K562 (cell line): Measurements from ENCODE around the gene MPIG6B. TPM values are rescaled to one million over a fixed set of nuclear protein-coding genes. Genes with fewer than 3 reads are reported as not detected.

Experiments used
- CHD2 ChIP-seq: IDR thresholded peaks from 2 replicates; pipeline ENCODE4 v1.6.1; 2011; ENCODE audit warnings: low read depth, low read length
- CREBBP ChIP-seq: IDR thresholded peaks from one replicate; pipeline ENCODE4 v1.6.1; 2012; ENCODE audit warnings: low read depth, mild to moderate bottlenecking, control low read depth, inconsistent platforms, low read length
- DPF2 ChIP-seq: fragments of 450-650 bp; IDR thresholded peaks from 2 replicates; pipeline ENCODE4 v1.6.1; 2016
- ELF4 ChIP-seq: fragments of 450-650 bp; formaldehyde crosslinking; IDR thresholded peaks from 2 replicates; pipeline ENCODE4 v1.4.0; 2022; ENCODE audit warnings: missing genetic modification characterization
- ETS2 ChIP-seq: IDR thresholded peaks from 2 replicates; pipeline ENCODE4 v1.6.1; 2016; ENCODE audit warnings: borderline replicate concordance, missing genetic modification characterization, mild to moderate bottlenecking, moderate library complexity, missing compliant biosample characterization; ENCODE audit not compliant: poor library complexity, severe bottlenecking
- FOXJ3 ChIP-seq: sonication (generic); formaldehyde crosslinking; IDR thresholded peaks from 2 replicates; pipeline ENCODE4 v1.4.0; 2020; ENCODE audit warnings: mild to moderate bottlenecking, missing genetic modification reagents
- HDAC3 ChIP-seq: fragments of 450-650 bp; IDR thresholded peaks from 2 replicates; pipeline ENCODE4 v1.6.1; 2018; ENCODE audit warnings: borderline replicate concordance, mild to moderate bottlenecking, moderate library complexity; ENCODE audit not compliant: partially characterized antibody
- KHSRP ChIP-seq: fragments of 450-650 bp; IDR thresholded peaks from 2 replicates; pipeline ENCODE4 v1.6.1; 2017
- NCOR1 ChIP-seq: fragments of 450-650 bp; IDR thresholded peaks from 2 replicates; pipeline ENCODE4 v1.6.1; 2016; ENCODE audit warnings: mild to moderate bottlenecking, moderate library complexity
- POLR2A ChIP-seq: fragments of 450-650 bp; conservative IDR thresholded peaks from 2 replicates; pipeline ENCODE4 v1.6.1; 2016
- PYGO2 ChIP-seq: fragments of 450-650 bp; IDR thresholded peaks from 2 replicates; pipeline ENCODE4 v1.6.1; 2016; ENCODE audit warnings: mild to moderate bottlenecking, missing genetic modification characterization, moderate library complexity, missing compliant biosample characterization
- RCOR1 ChIP-seq, 2 experiments: IDR thresholded peaks; 2 replicates each; pipeline ENCODE4 v1.6.1; 2012; ENCODE audit warnings: low read depth in 2 of 2, low read length in 2 of 2, borderline replicate concordance in 1 of 2, improper control_type of control experiment in 1 of 2
- SMAD3 ChIP-seq: fragments of 450-650 bp; formaldehyde crosslinking; conservative IDR thresholded peaks from 2 replicates; pipeline ENCODE4 v1.4.0; 2020; ENCODE audit warnings: mild to moderate bottlenecking
- SMARCC2 ChIP-seq: fragments of 450-650 bp; IDR thresholded peaks from 2 replicates; pipeline ENCODE4 v1.6.1; 2017; ENCODE audit warnings: antibody characterized with exemption, moderate library complexity, mild to moderate bottlenecking, low read depth
- SMC3 ChIP-seq: conservative IDR thresholded peaks from 2 replicates; pipeline ENCODE4 v1.6.1; 2011; ENCODE audit warnings: low read depth, low read length, improper control_type of control experiment; ENCODE audit not compliant: insufficient read depth
- ZNF23 ChIP-seq: fragments of 250-450 bp; sonication (Bioruptor Pico); IDR thresholded peaks from 2 replicates; pipeline ENCODE4 v1.4.0; 2020; ENCODE audit warnings: mild to moderate bottlenecking
- ZNF253 ChIP-seq: fragments of 250-450 bp; sonication (Bioruptor Pico); conservative IDR thresholded peaks from 2 replicates; pipeline ENCODE4 v1.6.1; 2021; ENCODE audit warnings: mild to moderate bottlenecking
- ZNF551 ChIP-seq: fragments of 250-450 bp; sonication (Bioruptor Pico); IDR thresholded peaks from 2 replicates; pipeline ENCODE4 v1.5.0; 2021; ENCODE audit warnings: mild to moderate bottlenecking, moderate library complexity
- polyA plus RNA-seq, 8 experiments: library from polyadenylated mRNA; depleted of rRNA in 4 of 8; stranded (reverse) in 5 of 8; unstranded in 3 of 8; fragments of >200 nt; fragmentation: Nextera tagmentation in 2 of 8; fragmentation: Illumina TruSeq in 1 of 8; extraction: Ambion mirVana in 2 of 8; extraction: Trizol in 1 of 8; gene quantifications; 2 replicates each; pipeline versions ENCODE4 v1.2.1 to v1.2.3, GENCODE V29; 2011 to 2014; ENCODE audit warnings: inconsistent platforms in 1 of 8, missing spikeins in 1 of 8
- total RNA-seq, 7 experiments: library from RNA; depleted of rRNA in 6 of 7; stranded (reverse); fragments of >200 nt in 6 of 7; fragmentation: Illumina TruSeq in 2 of 7; extraction: Trizol in 2 of 7; gene quantifications; 2 replicates each; pipeline versions ENCODE4 v1.2.1 to v1.2.3, GENCODE V29; 2011 to 2021; ENCODE audit warnings: low replicate concordance in 1 of 7
- TF ChIP-seq, protein P1 (sequence below): fragments of 200-800 bp; sonication (Bioruptor generic); IDR thresholded peaks from 2 replicates; pipeline ENCODE4 v1.6.1; 2017; ENCODE audit warnings: missing genetic modification characterization, missing compliant biosample characterization
- TF ChIP-seq, protein P2 (sequence below): fragments of 250-450 bp; sonication (Bioruptor Pico); IDR thresholded peaks from 2 replicates; pipeline ENCODE4 v1.4.0; 2020
- TF ChIP-seq, protein P3 (sequence below): fragments of 450-650 bp; IDR thresholded peaks from 2 replicates; pipeline ENCODE4 v1.6.1; 2016; ENCODE audit warnings: low read depth, mild to moderate bottlenecking, moderate library complexity
- TF ChIP-seq, protein P4 (sequence below): sonication (generic); formaldehyde crosslinking; IDR thresholded peaks from 2 replicates; pipeline ENCODE4 v1.8.1; 2022; ENCODE audit warnings: missing genetic modification reagents

Gene MPIG6B
- total and polyA plus RNA-seq, 9 of the 15 experiments (the other 6 are each of a cell fraction or from before 2014, with no cell fraction given), result 0.11 to 1.2 (median 0.28) TPM; not detected in 1

DNA sequence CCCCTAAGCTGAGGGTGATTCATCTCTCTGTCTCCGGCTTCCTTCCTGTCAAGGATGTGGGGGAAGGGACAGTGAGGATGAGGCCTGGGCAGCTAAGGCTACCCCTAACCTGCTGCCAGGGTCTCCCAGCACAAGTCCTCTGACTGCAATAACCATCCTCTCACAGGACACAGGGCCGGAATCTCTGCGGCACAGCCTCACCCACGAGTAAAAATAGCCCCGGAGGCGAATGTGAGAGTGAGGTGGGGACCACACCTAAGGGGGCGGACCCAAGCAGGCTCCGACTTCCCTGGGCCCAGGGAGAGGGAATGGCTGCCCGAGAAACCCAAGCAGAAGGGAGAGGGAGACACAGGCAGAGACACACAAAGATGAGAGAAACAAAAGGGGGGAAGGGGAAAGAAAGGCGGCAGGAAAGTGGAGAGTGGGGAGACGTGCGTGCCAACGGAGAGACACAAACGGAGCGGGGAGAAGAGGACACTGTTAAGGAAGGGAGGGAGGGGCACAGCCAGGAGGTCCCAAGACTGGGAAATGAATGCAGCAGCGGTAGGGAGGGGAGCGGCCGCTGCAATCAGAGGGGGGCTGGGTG is 11.7 kb downstream of the MPIG6B start (continued):
- TF ChIP-seq RCOR1 (IDR thresholded peaks at IDR 0.05; ENCODE audit: borderline replicate concordance in 1 of 2, low read depth in 2 of 2, low read length in 2 of 2) (peak in 1 of 2 experiments; percentile 95; a peak in 2 of 4 replicates), KHSRP (no peak), CHD2 (peak; percentile 68), ZNF253 (no peak), ELF4 (peak; percentile 98), POLR2A (peak; percentile 88), HDAC3 (no peak), SMARCC2 (peak; percentile 86), DPF2 (no peak), ZNF551 (CRISPR knock-in tag) (no peak), SMAD3 (CRISPR knock-in tag) (0 out of 2 replicates have a peak, but pooled peaks have one; percentile 6), NCOR1 (no peak), ETS2 (tag) (peak; percentile 73), SMC3 (no peak), ZNF23 (peak; percentile 10; the same call in 1 of the 2 replicates), CREBBP (no peak), PYGO2 (tag) (no peak), FOXJ3 (CRISPR knock-in tag) (no peak)
- TF ChIP-seq, protein P1, sequence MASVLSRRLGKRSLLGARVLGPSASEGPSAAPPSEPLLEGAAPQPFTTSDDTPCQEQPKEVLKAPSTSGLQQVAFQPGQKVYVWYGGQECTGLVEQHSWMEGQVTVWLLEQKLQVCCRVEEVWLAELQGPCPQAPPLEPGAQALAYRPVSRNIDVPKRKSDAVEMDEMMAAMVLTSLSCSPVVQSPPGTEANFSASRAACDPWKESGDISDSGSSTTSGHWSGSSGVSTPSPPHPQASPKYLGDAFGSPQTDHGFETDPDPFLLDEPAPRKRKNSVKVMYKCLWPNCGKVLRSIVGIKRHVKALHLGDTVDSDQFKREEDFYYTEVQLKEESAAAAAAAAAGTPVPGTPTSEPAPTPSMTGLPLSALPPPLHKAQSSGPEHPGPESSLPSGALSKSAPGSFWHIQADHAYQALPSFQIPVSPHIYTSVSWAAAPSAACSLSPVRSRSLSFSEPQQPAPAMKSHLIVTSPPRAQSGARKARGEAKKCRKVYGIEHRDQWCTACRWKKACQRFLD (CRISPR knock-in tag), result no peak
- TF ChIP-seq, protein P2, sequence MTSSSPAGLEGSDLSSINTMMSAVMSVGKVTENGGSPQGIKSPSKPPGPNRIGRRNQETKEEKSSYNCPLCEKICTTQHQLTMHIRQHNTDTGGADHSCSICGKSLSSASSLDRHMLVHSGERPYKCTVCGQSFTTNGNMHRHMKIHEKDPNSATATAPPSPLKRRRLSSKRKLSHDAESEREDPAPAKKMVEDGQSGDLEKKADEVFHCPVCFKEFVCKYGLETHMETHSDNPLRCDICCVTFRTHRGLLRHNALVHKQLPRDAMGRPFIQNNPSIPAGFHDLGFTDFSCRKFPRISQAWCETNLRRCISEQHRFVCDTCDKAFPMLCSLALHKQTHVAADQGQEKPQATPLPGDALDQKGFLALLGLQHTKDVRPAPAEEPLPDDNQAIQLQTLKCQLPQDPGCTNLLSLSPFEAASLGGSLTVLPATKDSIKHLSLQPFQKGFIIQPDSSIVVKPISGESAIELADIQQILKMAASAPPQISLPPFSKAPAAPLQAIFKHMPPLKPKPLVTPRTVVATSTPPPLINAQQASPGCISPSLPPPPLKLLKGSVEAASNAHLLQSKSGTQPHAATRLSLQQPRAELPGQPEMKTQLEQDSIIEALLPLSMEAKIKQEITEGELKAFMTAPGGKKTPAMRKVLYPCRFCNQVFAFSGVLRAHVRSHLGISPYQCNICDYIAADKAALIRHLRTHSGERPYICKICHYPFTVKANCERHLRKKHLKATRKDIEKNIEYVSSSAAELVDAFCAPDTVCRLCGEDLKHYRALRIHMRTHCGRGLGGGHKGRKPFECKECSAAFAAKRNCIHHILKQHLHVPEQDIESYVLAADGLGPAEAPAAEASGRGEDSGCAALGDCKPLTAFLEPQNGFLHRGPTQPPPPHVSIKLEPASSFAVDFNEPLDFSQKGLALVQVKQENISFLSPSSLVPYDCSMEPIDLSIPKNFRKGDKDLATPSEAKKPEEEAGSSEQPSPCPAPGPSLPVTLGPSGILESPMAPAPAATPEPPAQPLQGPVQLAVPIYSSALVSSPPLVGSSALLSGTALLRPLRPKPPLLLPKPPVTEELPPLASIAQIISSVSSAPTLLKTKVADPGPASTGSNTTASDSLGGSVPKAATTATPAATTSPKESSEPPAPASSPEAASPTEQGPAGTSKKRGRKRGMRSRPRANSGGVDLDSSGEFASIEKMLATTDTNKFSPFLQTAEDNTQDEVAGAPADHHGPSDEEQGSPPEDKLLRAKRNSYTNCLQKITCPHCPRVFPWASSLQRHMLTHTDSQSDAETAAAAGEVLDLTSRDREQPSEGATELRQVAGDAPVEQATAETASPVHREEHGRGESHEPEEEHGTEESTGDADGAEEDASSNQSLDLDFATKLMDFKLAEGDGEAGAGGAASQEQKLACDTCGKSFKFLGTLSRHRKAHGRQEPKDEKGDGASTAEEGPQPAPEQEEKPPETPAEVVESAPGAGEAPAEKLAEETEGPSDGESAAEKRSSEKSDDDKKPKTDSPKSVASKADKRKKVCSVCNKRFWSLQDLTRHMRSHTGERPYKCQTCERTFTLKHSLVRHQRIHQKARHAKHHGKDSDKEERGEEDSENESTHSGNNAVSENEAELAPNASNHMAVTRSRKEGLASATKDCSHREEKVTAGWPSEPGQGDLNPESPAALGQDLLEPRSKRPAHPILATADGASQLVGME, result no peak
- TF ChIP-seq, protein P3, sequence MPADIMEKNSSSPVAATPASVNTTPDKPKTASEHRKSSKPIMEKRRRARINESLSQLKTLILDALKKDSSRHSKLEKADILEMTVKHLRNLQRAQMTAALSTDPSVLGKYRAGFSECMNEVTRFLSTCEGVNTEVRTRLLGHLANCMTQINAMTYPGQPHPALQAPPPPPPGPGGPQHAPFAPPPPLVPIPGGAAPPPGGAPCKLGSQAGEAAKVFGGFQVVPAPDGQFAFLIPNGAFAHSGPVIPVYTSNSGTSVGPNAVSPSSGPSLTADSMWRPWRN, result no peak
- TF ChIP-seq, protein P4, sequence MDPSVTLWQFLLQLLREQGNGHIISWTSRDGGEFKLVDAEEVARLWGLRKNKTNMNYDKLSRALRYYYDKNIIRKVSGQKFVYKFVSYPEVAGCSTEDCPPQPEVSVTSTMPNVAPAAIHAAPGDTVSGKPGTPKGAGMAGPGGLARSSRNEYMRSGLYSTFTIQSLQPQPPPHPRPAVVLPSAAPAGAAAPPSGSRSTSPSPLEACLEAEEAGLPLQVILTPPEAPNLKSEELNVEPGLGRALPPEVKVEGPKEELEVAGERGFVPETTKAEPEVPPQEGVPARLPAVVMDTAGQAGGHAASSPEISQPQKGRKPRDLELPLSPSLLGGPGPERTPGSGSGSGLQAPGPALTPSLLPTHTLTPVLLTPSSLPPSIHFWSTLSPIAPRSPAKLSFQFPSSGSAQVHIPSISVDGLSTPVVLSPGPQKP (CRISPR knock-in tag), result no peak
